GM12878 (cell line): ENCODE measurements around the gene NDE1.

Experiments
- BCL11A ChIP-seq: IDR thresholded peaks from 2 replicates; pipeline ENCODE4 v1.6.1; 2011; ENCODE audit warnings: low read depth, low read length
- CBFB ChIP-seq: IDR thresholded peaks from 2 replicates; pipeline ENCODE4 v1.6.1; 2016; ENCODE audit warnings: antibody characterized with exemption, low read depth
- CTCF ChIP-seq, 3 experiments: IDR thresholded peaks in 2 of 3; conservative IDR thresholded peaks in 1 of 3; 2 replicates each; pipeline ENCODE4 v1.5.1; 2011; ENCODE audit warnings: low read depth in 3 of 3, low read length in 3 of 3, mild to moderate bottlenecking in 3 of 3, control low read depth in 2 of 3, moderate library complexity in 2 of 3, inconsistent platforms in 1 of 3, mixed read lengths in 1 of 3; ENCODE audit not compliant: control insufficient read depth in 2 of 3, insufficient read depth in 1 of 3; ENCODE audit errors: extremely low read depth in 1 of 3
- EP300 ChIP-seq, 2 experiments: fragments of 150-350 bp in 1 of 2; IDR thresholded peaks; 2 replicates each; pipeline ENCODE4 v1.6.1; 2011 to 2012; ENCODE audit warnings: low read depth in 2 of 2, low read length in 2 of 2, borderline replicate concordance in 1 of 2, improper control_type of control experiment in 1 of 2, inconsistent platforms in 1 of 2; ENCODE audit not compliant: control insufficient read depth in 1 of 2
- EZH2 ChIP-seq: IDR thresholded peaks from 2 replicates; pipeline ENCODE4 v1.6.1; 2012; ENCODE audit warnings: low read depth, mild to moderate bottlenecking, control low read depth, inconsistent platforms, low read length, borderline replicate concordance; ENCODE audit not compliant: control insufficient read depth
- KDM1A ChIP-seq: fragments of 200-600 bp; sonication (generic); IDR thresholded peaks from 2 replicates; pipeline ENCODE4 v1.6.1; 2016; ENCODE audit warnings: borderline replicate concordance
- MAX ChIP-seq: IDR thresholded peaks from 2 replicates; pipeline ENCODE4 v1.6.1; 2012; ENCODE audit warnings: low read depth, low read length, improper control_type of control experiment
- PAX5 ChIP-seq: IDR thresholded peaks from 2 replicates; pipeline ENCODE4 v1.6.1; 2011; ENCODE audit warnings: low read depth, low read length, borderline replicate concordance
- POLR2A ChIP-seq: IDR thresholded peaks from 2 replicates; pipeline ENCODE4 v1.6.1; 2011; ENCODE audit warnings: low read depth, mild to moderate bottlenecking, low read length
- POLR2AphosphoS5 ChIP-seq: IDR thresholded peaks from 2 replicates; pipeline ENCODE4 v1.6.1; 2011; ENCODE audit warnings: mild to moderate bottlenecking, low read length, inconsistent platforms
- RAD21 ChIP-seq: IDR thresholded peaks from 2 replicates; pipeline ENCODE4 v1.6.1; 2011; ENCODE audit warnings: mild to moderate bottlenecking, low read depth, low read length, moderate library complexity; ENCODE audit not compliant: insufficient read depth
- TF ChIP-seq, protein P1 (sequence below): IDR thresholded peaks from 2 replicates; pipeline ENCODE4 v1.6.1; 2012; ENCODE audit warnings: mild to moderate bottlenecking, low read depth, low read length

- TF ChIP-seq POLR2AphosphoS5 (no peak; the same call in 1 of the 2 replicates), CTCF (IDR thresholded peaks at IDR 0.05 in 2 of 3, conservative IDR thresholded peaks at IDR 0.05 in 1 of 3; ENCODE audit: control insufficient read depth in 2 of 3, extremely low read depth in 1 of 3, insufficient read depth in 1 of 3, low read depth in 3 of 3, low read length in 3 of 3) (no peak), BCL11A (no peak), MAX (no peak), POLR2A (no peak), CBFB (no peak), RAD21 (no peak), PAX5 (no peak), EZH2 (no peak), EP300 (IDR thresholded peaks at IDR 0.05; ENCODE audit: borderline replicate concordance in 1 of 2, control insufficient read depth in 1 of 2, low read depth in 2 of 2, low read length in 2 of 2) (no peak), KDM1A (no peak)
- TF ChIP-seq, protein P1, sequence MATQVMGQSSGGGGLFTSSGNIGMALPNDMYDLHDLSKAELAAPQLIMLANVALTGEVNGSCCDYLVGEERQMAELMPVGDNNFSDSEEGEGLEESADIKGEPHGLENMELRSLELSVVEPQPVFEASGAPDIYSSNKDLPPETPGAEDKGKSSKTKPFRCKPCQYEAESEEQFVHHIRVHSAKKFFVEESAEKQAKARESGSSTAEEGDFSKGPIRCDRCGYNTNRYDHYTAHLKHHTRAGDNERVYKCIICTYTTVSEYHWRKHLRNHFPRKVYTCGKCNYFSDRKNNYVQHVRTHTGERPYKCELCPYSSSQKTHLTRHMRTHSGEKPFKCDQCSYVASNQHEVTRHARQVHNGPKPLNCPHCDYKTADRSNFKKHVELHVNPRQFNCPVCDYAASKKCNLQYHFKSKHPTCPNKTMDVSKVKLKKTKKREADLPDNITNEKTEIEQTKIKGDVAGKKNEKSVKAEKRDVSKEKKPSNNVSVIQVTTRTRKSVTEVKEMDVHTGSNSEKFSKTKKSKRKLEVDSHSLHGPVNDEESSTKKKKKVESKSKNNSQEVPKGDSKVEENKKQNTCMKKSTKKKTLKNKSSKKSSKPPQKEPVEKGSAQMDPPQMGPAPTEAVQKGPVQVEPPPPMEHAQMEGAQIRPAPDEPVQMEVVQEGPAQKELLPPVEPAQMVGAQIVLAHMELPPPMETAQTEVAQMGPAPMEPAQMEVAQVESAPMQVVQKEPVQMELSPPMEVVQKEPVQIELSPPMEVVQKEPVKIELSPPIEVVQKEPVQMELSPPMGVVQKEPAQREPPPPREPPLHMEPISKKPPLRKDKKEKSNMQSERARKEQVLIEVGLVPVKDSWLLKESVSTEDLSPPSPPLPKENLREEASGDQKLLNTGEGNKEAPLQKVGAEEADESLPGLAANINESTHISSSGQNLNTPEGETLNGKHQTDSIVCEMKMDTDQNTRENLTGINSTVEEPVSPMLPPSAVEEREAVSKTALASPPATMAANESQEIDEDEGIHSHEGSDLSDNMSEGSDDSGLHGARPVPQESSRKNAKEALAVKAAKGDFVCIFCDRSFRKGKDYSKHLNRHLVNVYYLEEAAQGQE = no peak
Observed at GRCh38 chr16:15703029-15703736, 53.1 kb downstream of the NDE1 start.
